ENCODE data around the gene DBH.

GRCh38 chr9:133638076-133638475 is 1.9 kb downstream of the DBH start:
- TF ChIP-seq, protein P1, sequence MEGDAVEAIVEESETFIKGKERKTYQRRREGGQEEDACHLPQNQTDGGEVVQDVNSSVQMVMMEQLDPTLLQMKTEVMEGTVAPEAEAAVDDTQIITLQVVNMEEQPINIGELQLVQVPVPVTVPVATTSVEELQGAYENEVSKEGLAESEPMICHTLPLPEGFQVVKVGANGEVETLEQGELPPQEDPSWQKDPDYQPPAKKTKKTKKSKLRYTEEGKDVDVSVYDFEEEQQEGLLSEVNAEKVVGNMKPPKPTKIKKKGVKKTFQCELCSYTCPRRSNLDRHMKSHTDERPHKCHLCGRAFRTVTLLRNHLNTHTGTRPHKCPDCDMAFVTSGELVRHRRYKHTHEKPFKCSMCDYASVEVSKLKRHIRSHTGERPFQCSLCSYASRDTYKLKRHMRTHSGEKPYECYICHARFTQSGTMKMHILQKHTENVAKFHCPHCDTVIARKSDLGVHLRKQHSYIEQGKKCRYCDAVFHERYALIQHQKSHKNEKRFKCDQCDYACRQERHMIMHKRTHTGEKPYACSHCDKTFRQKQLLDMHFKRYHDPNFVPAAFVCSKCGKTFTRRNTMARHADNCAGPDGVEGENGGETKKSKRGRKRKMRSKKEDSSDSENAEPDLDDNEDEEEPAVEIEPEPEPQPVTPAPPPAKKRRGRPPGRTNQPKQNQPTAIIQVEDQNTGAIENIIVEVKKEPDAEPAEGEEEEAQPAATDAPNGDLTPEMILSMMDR (IDR thresholded peaks at IDR 0.05) = no peak
- no peak for TF ChIP-seq POLR2A (IDR thresholded peaks at IDR 0.05)
